SJCRH30 (cell line): ENCODE measurements around the gene MTCH2. TPM values are rescaled to one million over a fixed set of nuclear protein-coding genes. Genes with fewer than 3 reads are reported as not detected.

ENCODE experiments used
- DNase-seq, 2 experiments: peaks; one replicate each; pipeline ENCODE4 v3.0.0-alpha.2; 2015 to 2020
- H3K27ac ChIP-seq: fragments of 250-450 bp; sonication (Bioruptor Pico); 2 replicates; pipeline ENCODE4 v1.5.1; 2020; ENCODE audit warnings: mild to moderate bottlenecking, moderate library complexity
- H3K27me3 ChIP-seq: fragments of 250-450 bp; sonication (Bioruptor Pico); 2 replicates; pipeline ENCODE4 v1.5.1; 2020; ENCODE audit warnings: mild to moderate bottlenecking, moderate library complexity
- H3K36me3 ChIP-seq: fragments of 250-450 bp; sonication (Bioruptor Pico); 2 replicates; pipeline ENCODE4 v1.5.1; 2020; ENCODE audit warnings: mild to moderate bottlenecking, moderate library complexity
- H3K4me1 ChIP-seq: fragments of 250-450 bp; sonication (Bioruptor Pico); 2 replicates; pipeline ENCODE4 v1.5.1; 2020; ENCODE audit warnings: mild to moderate bottlenecking, moderate library complexity
- H3K4me3 ChIP-seq: fragments of 250-450 bp; sonication (Bioruptor Pico); 2 replicates; pipeline ENCODE4 v1.5.1; 2020; ENCODE audit warnings: mild to moderate bottlenecking, moderate library complexity
- H3K9me3 ChIP-seq: fragments of 250-450 bp; sonication (Bioruptor Pico); replicated peaks from 2 replicates; pipeline ENCODE4 v1.5.1; 2020; ENCODE audit warnings: mild to moderate bottlenecking, moderate library complexity
- total RNA-seq: library from RNA; depleted of rRNA; stranded (reverse); fragments of >200 nt; shearing (Covaris generic); gene quantifications from 2 replicates; pipeline ENCODE4 v1.2.3, GENCODE V29; 2014

Gene MTCH2
- total RNA-seq, 1 experiment from 2014 or later: 119 TPM

DNA sequence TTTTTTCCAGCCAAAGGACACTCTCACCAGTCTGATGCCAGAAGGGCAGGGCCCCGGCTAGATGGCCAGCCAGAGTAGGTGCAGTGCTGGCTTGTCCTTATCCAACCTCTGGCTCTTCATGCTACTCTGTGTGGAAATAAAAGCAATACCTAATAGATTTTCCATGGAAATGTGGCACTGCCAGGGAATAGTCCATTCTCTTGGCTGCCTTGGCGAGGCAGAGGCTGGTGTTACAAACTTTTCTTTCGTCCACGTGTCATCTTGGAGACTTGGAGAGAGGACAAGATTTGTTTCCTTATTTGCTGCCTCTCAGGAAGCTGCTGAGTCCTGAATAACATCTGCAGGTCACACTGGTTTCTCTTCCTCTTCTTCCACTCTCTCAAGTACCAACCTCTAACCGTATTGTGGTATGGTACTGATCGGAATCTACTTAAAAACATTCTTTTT, 31.0 kb downstream of the MTCH2 start:
- no peaks in the 10 kb centered on the region; the same call in 1 of the 2 replicates for H3K36me3 ChIP-seq
- no peaks in the 10 kb centered on the region for H3K9me3 ChIP-seq
- no peak overlapping the region for H3K4me3 ChIP-seq
- no peak for DNase-seq
- H3K4me1 ChIP-seq: no peaks in the 10 kb centered on the region
- no peaks in the 10 kb centered on the region for H3K27me3 ChIP-seq
- H3K27ac ChIP-seq: no peak overlapping the region

GRCh38 chr11:47609675-47610074, 32.7 kb downstream of the MTCH2 start:
- H3K27me3 ChIP-seq: no peaks in the 10 kb centered on the region
- H3K4me3 ChIP-seq: no peak overlapping the region
- no peak for DNase-seq
- H3K9me3 ChIP-seq: no peaks in the 10 kb centered on the region
- H3K36me3 ChIP-seq: no peaks in the 10 kb centered on the region
- H3K4me1 ChIP-seq: no peaks in the 10 kb centered on the region
- H3K27ac ChIP-seq: no peak overlapping the region

DNA sequence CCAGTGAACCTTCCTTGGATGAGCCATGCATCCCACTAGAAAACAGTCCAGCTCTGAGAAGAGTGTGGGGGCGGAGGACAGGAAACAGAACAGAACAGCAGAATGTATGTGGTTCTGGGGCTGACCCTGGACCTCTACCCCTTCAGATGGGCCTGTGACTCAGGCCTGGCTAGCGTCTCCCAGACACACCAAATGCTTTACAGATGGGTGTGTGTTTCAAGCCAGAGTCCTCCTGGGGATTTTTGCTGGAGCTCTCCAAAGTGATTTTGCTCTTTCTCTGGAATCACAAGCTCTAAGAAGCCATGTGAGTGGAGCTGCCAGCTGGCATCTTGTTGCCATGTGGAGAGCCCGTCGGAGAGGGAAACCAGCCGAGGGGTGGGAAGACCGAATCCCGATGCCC, 35.0 kb downstream of the MTCH2 start:
- no peak overlapping the region for H3K27ac ChIP-seq
- H3K4me3 ChIP-seq: no peak overlapping the region
- no peaks in the 10 kb centered on the region for H3K27me3 ChIP-seq
- no peaks in the 10 kb centered on the region for H3K4me1 ChIP-seq
- no peak for DNase-seq
- H3K9me3 ChIP-seq: no peaks in the 10 kb centered on the region
- no peaks in the 10 kb centered on the region for H3K36me3 ChIP-seq

DNA sequence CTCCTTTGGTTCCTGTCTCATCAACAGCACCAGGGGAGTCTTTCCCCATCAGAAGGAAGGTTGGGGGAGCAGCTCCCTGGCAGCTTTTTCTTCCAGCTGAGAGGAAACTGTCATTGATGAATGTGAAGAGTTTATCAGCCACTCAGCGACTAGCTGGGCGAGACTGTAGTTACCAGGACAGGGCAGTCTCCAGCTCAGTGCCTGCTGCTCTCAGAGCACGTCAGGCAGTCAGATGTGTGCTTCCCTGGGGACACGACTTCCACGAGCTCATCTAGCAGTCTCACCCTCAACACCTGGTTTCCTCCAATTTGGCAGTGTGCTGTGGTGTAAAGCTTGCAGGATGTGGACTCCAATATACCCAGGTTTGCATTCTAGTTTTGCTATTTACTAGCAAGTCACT, 35.6 kb downstream of the MTCH2 start:
- DNase-seq: no peak
- Histone ChIP-seq H3K4me3 (no peak overlapping the region), H3K9me3 (no peaks in the 10 kb centered on the region), H3K4me1 (no peaks in the 10 kb centered on the region), H3K27ac (no peak overlapping the region), H3K36me3 (no peaks in the 10 kb centered on the region), H3K27me3 (no peaks in the 10 kb centered on the region)

GRCh38 chr11:47605921-47606320, 36.4 kb downstream of the MTCH2 start:
- no peak for DNase-seq
- Histone ChIP-seq H3K4me1 (no peaks in the 10 kb centered on the region), H3K4me3 (no peak overlapping the region), H3K27me3 (no peaks in the 10 kb centered on the region), H3K27ac (no peak overlapping the region), H3K9me3 (no peaks in the 10 kb centered on the region), H3K36me3 (no peaks in the 10 kb centered on the region)

GRCh38 chr11:47603295-47603694, 39.1 kb downstream of the MTCH2 start:
- H3K9me3 ChIP-seq: no peaks in the 10 kb centered on the region
- no peaks in the 10 kb centered on the region for H3K36me3 ChIP-seq
- H3K4me3 ChIP-seq: no peak overlapping the region
- no peak for DNase-seq
- no peak overlapping the region for H3K27ac ChIP-seq
- H3K4me1 ChIP-seq: no peaks in the 10 kb centered on the region
- 0 out of 2 replicates have a peak, but pooled peaks cover 3% of the 10 kb centered on the region for H3K27me3 ChIP-seq

GRCh38 chr11:47599902-47600301, 42.5 kb downstream of the MTCH2 start:
- Histone ChIP-seq H3K4me1 (no peaks in the 10 kb centered on the region), H3K4me3 (no peak overlapping the region), H3K9me3 (no peaks in the 10 kb centered on the region), H3K36me3 (no peaks in the 10 kb centered on the region), H3K27ac (no peak overlapping the region), H3K27me3 (0 out of 2 replicates have a peak, but pooled peaks cover 3% of the 10 kb centered on the region)
- DNase-seq: no peak

GRCh38 chr11:47595967-47596366, 46.4 kb downstream of the MTCH2 start:
- peaks cover 7% of the 10 kb centered on the region; the same call in 1 of the 2 replicates for H3K27me3 ChIP-seq
- H3K27ac ChIP-seq: no peak overlapping the region
- no peaks in the 10 kb centered on the region for H3K36me3 ChIP-seq
- no peaks in the 10 kb centered on the region for H3K4me1 ChIP-seq
- DNase-seq: no peak
- no peaks in the 10 kb centered on the region for H3K9me3 ChIP-seq
- H3K4me3 ChIP-seq: no peak overlapping the region

GRCh38 chr11:47595029-47595428, 47.3 kb downstream of the MTCH2 start:
- H3K36me3 ChIP-seq: no peaks in the 10 kb centered on the region
- H3K4me3 ChIP-seq: no peak overlapping the region
- no peaks in the 10 kb centered on the region for H3K4me1 ChIP-seq
- H3K9me3 ChIP-seq: no peaks in the 10 kb centered on the region
- no peak for DNase-seq
- H3K27ac ChIP-seq: no peak overlapping the region
- H3K27me3 ChIP-seq: peaks cover 7% of the 10 kb centered on the region; the same call in 1 of the 2 replicates

DNA sequence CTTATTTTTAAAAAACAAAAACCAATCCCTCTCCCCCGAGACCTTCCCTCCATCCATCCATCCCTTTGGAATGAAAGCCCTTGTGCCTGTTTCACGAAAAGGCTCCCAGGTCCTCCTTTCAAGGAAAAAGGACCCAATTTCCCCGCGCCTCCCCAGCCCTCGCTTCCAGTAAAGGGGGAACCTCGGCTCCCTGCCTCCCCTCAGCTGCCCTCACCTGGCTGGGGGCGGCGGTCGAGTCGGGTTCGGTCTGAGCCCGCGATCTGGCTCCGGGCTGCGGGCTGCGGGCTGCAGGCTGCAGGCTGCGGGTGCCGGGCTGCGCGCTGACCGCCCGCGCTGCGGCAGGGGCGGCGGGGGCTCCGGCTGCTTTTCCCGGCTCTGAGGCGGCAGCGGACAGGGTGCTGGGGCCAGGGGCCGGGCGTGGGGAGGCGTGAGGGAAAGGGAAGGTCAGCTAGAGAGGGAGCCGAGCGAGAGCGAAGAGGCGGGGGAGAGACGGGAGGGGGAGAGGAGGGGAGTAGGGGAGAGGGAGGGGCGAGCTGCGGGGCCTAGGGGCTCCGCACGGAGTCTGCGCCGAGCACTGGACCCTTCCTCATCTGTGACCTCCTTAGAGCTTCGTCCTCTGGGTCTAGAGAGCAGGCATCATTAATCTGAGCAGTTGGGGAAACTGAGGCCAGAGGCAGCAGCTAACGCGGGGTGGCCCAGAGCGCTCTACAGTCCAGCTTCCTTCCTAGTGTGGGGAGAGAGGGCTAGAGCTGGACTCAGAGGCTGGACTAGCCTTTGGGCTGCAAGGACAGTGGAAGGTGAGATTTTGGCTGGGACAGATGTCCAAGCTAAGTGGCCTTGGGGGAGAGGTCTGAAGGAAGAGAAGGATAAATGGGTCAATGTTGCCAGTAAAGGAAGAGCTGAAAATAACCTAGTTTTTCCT, 48.2 kb downstream of the MTCH2 start, which contains the start of gene C1QTNF4:
Gene C1QTNF4, minus strand, starts transcription at position 478 of the 922 bp plus-strand sequence. CDS start 3,601 bp downstream, outside the sequence.
- no peak for DNase-seq
- peaks cover 7% of the 10 kb centered on the region; the same call in 1 of the 2 replicates for H3K27me3 ChIP-seq
- H3K4me1 ChIP-seq: no peaks in the 10 kb centered on the region
- H3K36me3 ChIP-seq: no peaks in the 10 kb centered on the region
- no peaks in the 10 kb centered on the region for H3K9me3 ChIP-seq
- no peak within 1 kb of the TSS for H3K4me3 ChIP-seq
- H3K27ac ChIP-seq: no peak within 1 kb of the TSS

DNA sequence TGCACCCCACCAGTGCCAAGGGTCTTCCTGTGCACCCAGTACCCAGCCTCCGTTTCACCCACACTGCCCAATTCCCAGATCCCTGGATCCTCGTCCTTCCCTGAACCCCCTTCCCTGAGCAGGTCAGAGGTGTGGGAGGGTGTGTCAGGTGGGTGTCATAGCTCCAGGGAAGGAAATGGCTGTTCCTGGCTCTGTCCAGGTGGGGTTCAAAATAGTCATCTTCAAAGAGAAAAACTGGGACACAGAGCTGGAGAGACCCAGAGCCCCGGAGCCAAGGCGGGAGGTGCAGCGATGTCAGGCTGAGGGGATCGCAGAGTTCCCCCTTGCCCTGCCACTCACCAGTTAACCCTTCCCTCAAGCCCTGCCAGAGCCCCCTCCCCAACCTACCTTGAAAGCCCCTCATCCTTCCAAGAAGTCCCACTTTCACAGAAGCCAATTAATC, 48.8 kb downstream of the MTCH2 start:
- no peaks in the 10 kb centered on the region for H3K9me3 ChIP-seq
- no peak overlapping the region for H3K4me3 ChIP-seq
- peaks cover 4% of the 10 kb centered on the region; the same call in 1 of the 2 replicates for H3K27me3 ChIP-seq
- DNase-seq: no peak
- H3K36me3 ChIP-seq: no peaks in the 10 kb centered on the region
- no peak overlapping the region for H3K27ac ChIP-seq
- no peaks in the 10 kb centered on the region for H3K4me1 ChIP-seq

- Histone ChIP-seq H3K27me3 (peaks cover 4% of the 10 kb centered on the region; the same call in 1 of the 2 replicates), H3K9me3 (no peaks in the 10 kb centered on the region), H3K4me1 (peaks cover 3% of the 10 kb centered on the region; the same call in 1 of the 2 replicates), H3K36me3 (no peaks in the 10 kb centered on the region), H3K27ac (no peak overlapping the region), H3K4me3 (no peak overlapping the region)
- no peak for DNase-seq
Observed at GRCh38 chr11:47592970-47593369, 49.4 kb downstream of the MTCH2 start.

DNA sequence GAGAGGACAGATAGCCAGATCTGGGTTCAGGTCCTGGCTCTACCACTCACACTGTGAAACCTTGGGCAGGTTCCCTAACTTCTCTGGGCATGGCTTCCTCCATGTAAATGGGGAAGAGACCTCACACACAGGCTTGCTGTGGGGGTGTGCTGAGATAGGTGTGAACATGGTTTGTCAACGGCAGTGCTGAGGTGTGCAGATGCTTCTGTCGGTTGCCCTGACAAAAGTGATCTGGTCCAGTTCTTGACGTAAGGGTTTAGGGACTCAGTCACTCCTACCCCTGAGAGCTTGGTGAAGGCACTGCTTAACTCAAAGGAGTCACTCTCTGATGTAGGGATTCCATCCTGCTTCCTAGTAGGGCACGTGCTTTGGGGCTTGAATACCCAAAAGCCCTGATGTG, 50.1 kb downstream of the MTCH2 start:
- DNase-seq: no peak
- peaks cover 7% of the 10 kb centered on the region; the same call in 1 of the 2 replicates for H3K4me1 ChIP-seq

DNA sequence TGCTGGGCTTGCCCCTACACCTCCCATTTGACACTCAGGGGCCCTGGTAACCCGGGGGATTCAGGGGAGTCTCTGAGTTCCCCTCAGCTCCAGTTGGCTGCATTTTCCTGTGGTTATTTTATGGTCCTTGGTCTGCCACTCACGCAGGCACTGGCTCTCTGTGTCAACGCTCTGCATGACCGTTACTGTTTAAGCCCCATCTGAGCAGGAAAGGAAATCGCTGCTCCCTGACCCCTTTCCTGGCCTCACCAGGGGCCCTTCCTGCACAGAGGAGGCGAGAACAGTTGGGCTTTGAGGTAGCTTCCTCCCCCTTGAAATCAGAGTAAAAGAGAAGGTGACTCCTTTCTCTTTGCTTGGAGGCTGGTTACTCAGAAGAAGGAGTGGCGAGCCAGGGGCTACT, 50.6 kb downstream of the MTCH2 start:
- no peak overlapping the region for H3K4me3 ChIP-seq
- DNase-seq: no peak
- H3K9me3 ChIP-seq: no peaks in the 10 kb centered on the region
- peaks cover 4% of the 10 kb centered on the region; the same call in 1 of the 2 replicates for H3K27me3 ChIP-seq
- peaks cover 7% of the 10 kb centered on the region; the same call in 1 of the 2 replicates for H3K4me1 ChIP-seq
- H3K36me3 ChIP-seq: no peaks in the 10 kb centered on the region
- no peak overlapping the region for H3K27ac ChIP-seq

More for the DNA sequence above, 50.1 kb downstream of the MTCH2 start:
- peaks cover 4% of the 10 kb centered on the region; the same call in 1 of the 2 replicates for H3K27me3 ChIP-seq
- no peak overlapping the region for H3K4me3 ChIP-seq
- H3K9me3 ChIP-seq: no peaks in the 10 kb centered on the region
- H3K36me3 ChIP-seq: no peaks in the 10 kb centered on the region
- no peak overlapping the region for H3K27ac ChIP-seq
